ENCODE measurements around the gene SBF2. TPM values are rescaled to one million over a fixed set of nuclear protein-coding genes. Genes with fewer than 3 reads are reported as not detected.
"Not testable (repeated sequence)": the region's sequence is repeated elsewhere in the genome, so short reads cannot be mapped to it uniquely, and the experiment has no call there.

Gene SBF2
- polyA plus RNA-seq, 1 donor (not counting 4 experiments of a cell fraction or from before 2014, with no cell fraction given): 24.5 TPM

GRCh38 chr11:10134975-10135481 lies 159.0 kb downstream of the SBF2 start:
- H3K9me3 ChIP-seq (ENCODE audit: control insufficient read depth, low read depth, low read length): no peaks in the 10 kb centered on the region
- DNase-seq (ENCODE audit: low read depth, low spot score) (no peak), FAIRE-seq (no peak)
- H2AFZ ChIP-seq (ENCODE audit: control insufficient read depth, low read length): no peak overlapping the region
- TF ChIP-seq CTCF (optimal IDR thresholded peaks at IDR 0.05 in 1 of 3, IDR thresholded peaks at IDR 0.05 in 1 of 3, conservative IDR thresholded peaks at IDR 0.05 in 1 of 3; ENCODE audit: extremely low read depth in 1 of 3, insufficient read depth in 2 of 3, low read length in 3 of 3) (no peak), EZH2 (IDR thresholded peaks at IDR 0.05; ENCODE audit: low read length) (no peak)
- no peaks in the 10 kb centered on the region for H3K36me3 ChIP-seq (ENCODE audit: control insufficient read depth in 2 of 2, extremely low read depth in 1 of 2, insufficient read depth in 2 of 2, low read length in 2 of 2)
- no peaks in the 10 kb centered on the region for H3K9me1 ChIP-seq (ENCODE audit: control insufficient read depth, extremely low read depth, insufficient read depth, low read length)
- dilution Hi-C loops (cut with MboI; ENCODE audit: extremely low pct_ligation_motif_present, low sequenced_read_pairs): no loop called here
- no peaks in the 10 kb centered on the region for H4K20me1 ChIP-seq (ENCODE audit: control insufficient read depth, extremely low read depth, insufficient read depth, low read length)
- no peaks in the 10 kb centered on the region for H3K79me2 ChIP-seq (ENCODE audit: control insufficient read depth, insufficient read depth, low read length)
- no peak overlapping the region for H3K9ac ChIP-seq (ENCODE audit: control insufficient read depth, extremely low read depth, insufficient read depth, low read length)
- no peak overlapping the region for H3K4me2 ChIP-seq (ENCODE audit: control insufficient read depth, extremely low read depth, insufficient read depth, low read depth, low read length)
- no peak overlapping the region for H3K27ac ChIP-seq (ENCODE audit: control insufficient read depth, insufficient read depth, low read length)
- H3K4me1 ChIP-seq (ENCODE audit: control insufficient read depth, extremely low read depth, insufficient read depth, low read length): peaks cover 9% of the 10 kb centered on the region
- no peaks in the 10 kb centered on the region for H3K27me3 ChIP-seq (ENCODE audit: control insufficient read depth, extremely low read depth, insufficient read depth, low read length)
- no peak overlapping the region for H3K4me3 ChIP-seq (ENCODE audit: control insufficient read depth in 2 of 3, extremely low read depth in 1 of 3, insufficient read depth in 2 of 3, low read depth in 1 of 3, low read length in 3 of 3)

DNA sequence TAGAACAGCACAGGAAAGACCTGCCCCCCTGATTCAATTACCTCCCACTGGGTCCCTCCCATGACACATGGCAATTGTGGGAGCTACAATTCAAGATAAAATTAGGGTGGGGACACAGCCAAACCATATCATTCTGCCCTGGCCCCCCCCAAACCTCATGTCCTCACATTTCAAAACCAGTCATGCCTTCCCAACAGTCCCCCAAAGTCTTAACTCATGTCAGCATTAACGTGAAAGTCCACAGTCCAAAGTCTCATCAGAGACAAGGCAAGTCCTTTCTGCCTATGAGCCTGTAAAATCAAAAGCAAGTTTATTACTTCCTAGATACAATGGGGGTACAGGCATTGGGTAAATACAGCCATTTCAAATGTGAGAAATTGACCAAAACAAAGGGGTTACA lies 159.8 kb downstream of the SBF2 start:
- H2AFZ ChIP-seq (ENCODE audit: control insufficient read depth, low read length); H3K27me3 ChIP-seq (ENCODE audit: control insufficient read depth, extremely low read depth, insufficient read depth, low read length); H3K4me3 ChIP-seq (ENCODE audit: control insufficient read depth in 2 of 3, extremely low read depth in 1 of 3, insufficient read depth in 2 of 3, low read depth in 1 of 3, low read length in 3 of 3); H3K9me3 ChIP-seq (ENCODE audit: control insufficient read depth, low read depth, low read length); FAIRE-seq; dilution Hi-C loops (cut with MboI; ENCODE audit: extremely low pct_ligation_motif_present, low sequenced_read_pairs); H3K36me3 ChIP-seq (ENCODE audit: control insufficient read depth in 2 of 2, extremely low read depth in 1 of 2, insufficient read depth in 2 of 2, low read length in 2 of 2); H3K4me2 ChIP-seq (ENCODE audit: control insufficient read depth, extremely low read depth, insufficient read depth, low read depth, low read length); H3K4me1 ChIP-seq (ENCODE audit: control insufficient read depth, extremely low read depth, insufficient read depth, low read length); H4K20me1 ChIP-seq (ENCODE audit: control insufficient read depth, extremely low read depth, insufficient read depth, low read length); DNase-seq (ENCODE audit: low read depth, low spot score); H3K27ac ChIP-seq (ENCODE audit: control insufficient read depth, insufficient read depth, low read length); H3K9ac ChIP-seq (ENCODE audit: control insufficient read depth, extremely low read depth, insufficient read depth, low read length); H3K79me2 ChIP-seq (ENCODE audit: control insufficient read depth, insufficient read depth, low read length); H3K9me1 ChIP-seq (ENCODE audit: control insufficient read depth, extremely low read depth, insufficient read depth, low read length): not testable (repeated sequence)

DNA sequence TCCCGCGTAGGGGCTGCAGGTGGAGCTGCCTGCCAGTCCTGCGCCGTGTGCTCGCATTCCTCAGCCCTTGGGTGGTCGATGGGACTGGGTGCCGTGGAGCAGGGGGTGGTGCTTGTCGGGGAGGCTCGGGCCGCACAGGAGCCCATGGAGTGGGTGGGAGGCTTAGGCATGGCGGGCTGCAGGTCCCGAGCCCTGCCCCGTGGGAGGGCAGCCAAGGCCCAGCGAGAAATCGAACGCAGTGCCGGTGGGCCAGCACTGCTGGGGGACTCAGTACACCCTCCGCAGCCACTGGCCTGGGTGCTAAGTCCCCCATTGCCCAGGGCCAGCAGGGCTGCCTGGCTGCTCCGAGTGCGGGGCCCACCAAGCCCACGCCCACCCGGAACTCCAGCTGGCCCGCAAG lies 160.8 kb downstream of the SBF2 start:
- H3K79me2 ChIP-seq (ENCODE audit: control insufficient read depth, insufficient read depth, low read length); DNase-seq (ENCODE audit: low read depth, low spot score); H3K4me1 ChIP-seq (ENCODE audit: control insufficient read depth, extremely low read depth, insufficient read depth, low read length); H3K4me2 ChIP-seq (ENCODE audit: control insufficient read depth, extremely low read depth, insufficient read depth, low read depth, low read length); H4K20me1 ChIP-seq (ENCODE audit: control insufficient read depth, extremely low read depth, insufficient read depth, low read length); H3K9me3 ChIP-seq (ENCODE audit: control insufficient read depth, low read depth, low read length); H3K4me3 ChIP-seq (ENCODE audit: control insufficient read depth in 2 of 3, extremely low read depth in 1 of 3, insufficient read depth in 2 of 3, low read depth in 1 of 3, low read length in 3 of 3); H3K27ac ChIP-seq (ENCODE audit: control insufficient read depth, insufficient read depth, low read length); H2AFZ ChIP-seq (ENCODE audit: control insufficient read depth, low read length); H3K9me1 ChIP-seq (ENCODE audit: control insufficient read depth, extremely low read depth, insufficient read depth, low read length); FAIRE-seq; dilution Hi-C loops (cut with MboI; ENCODE audit: extremely low pct_ligation_motif_present, low sequenced_read_pairs); H3K27me3 ChIP-seq (ENCODE audit: control insufficient read depth, extremely low read depth, insufficient read depth, low read length); H3K9ac ChIP-seq (ENCODE audit: control insufficient read depth, extremely low read depth, insufficient read depth, low read length); H3K36me3 ChIP-seq (ENCODE audit: control insufficient read depth in 2 of 2, extremely low read depth in 1 of 2, insufficient read depth in 2 of 2, low read length in 2 of 2): not testable (repeated sequence)

Data from keratinocyte (primary cell).